Endothelial cell of hepatic sinusoid (primary cell): ENCODE measurements around the gene NAA38.
"Not testable (repeated sequence)": the region's sequence is repeated elsewhere in the genome, so short reads cannot be mapped to it uniquely, and the experiment has no call there.

ENCODE experiments used
- in situ Hi-C: cut with HindIII; loops from 2 replicates; pipeline ENCODE4 v1.10.0; 2017; ENCODE audit warnings: low sequenced_read_pairs

The NAA38 gene

GRCh38 chr17:7882068-7882467, 24.7 kb upstream of the NAA38 start:
- in situ Hi-C loops = no loop called here

DNA sequence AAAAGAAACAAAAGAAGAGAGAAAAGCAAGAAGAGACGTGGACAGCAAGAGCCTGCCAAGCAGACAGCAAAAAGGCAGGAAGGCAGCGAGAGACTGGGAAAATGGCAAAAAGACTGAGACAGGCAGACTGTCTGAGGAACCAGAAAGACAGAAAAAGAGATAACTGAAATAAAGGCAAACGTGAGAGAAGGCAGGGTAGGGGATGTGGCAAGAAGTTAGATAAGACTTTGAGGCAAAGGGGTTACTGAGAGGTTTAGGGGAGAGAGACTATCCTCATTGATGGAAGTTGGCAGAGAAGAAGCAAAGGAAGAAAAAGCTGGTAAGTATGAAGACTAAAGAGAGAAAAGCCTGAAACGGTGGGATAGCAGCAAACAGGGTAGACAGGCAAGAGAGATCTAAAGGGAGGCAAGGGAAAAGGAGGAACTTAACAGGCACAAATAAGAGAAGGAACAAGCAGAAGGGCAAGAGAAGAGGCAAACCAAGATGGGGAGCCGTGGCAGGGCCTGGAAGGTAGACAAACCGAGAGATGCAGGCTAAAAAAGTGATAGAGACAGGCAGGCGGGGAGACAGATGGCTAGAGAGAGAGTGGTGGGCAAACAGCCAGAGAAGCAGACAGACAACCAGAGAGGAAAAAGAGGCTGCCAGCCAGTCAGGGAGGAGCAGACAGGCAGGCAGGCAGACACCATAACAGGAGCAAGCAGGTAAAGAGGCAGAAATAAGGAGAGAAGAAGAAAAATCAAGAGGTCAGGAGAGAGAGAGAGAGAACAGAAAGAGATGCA, 24.1 kb upstream of the NAA38 start:
- in situ Hi-C loops = no loop called here

DNA sequence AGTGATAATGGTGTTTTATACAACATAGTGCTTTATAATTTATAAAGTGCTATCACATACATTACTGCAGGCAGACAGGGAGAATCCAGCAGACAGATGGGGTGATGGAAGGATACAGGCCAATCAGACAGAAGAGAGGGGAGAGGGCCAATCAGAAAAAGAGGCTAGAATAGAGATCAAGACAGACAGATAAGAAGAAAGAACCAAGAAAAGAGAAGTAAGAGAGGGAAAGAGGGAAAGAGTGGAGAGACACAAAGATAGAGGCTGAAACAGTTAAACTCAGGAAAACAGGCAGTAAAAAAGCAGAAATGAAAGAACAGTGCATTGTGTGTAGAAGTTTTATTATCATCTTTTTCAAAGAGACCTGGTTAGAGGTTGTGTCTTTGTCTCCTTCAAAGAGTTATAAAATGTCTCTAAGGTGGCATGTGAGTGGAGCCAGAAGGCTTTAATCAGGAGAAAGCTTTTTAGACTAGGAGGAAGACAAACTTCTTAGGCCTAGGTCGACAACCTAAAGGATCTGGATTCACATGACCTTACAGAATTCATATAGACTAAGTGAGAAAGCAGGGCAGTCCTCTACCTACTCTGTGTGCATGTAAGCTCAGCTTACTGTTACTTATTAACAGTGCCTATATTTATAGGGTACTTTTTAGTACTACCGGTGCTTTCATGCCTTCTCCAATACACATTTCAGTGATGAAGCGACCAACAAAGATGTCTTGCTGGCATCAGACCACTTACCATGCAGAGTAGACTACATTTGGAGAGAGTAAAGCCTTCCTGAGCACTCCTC, 22.9 kb upstream of the NAA38 start:
- in situ Hi-C loops = no loop called here

DNA sequence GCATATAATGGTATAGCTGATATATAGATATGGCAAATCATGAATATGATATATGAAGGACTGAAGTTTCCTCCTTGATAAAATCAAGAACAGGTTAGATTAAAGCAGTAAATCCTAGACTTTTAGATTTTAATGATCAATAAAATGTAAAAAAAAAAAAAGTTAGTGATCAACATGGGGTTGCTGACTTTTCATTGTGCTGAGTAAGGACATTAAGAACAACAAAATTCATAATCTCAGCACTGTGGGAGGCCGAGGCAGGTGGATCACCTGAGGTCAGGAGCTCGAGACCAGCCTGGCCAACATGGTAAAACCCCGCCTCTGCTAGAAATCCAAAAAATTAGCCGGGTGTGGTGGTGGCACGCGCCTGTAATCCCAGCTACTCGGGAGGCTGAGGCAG, 20.9 kb upstream of the NAA38 start:
- in situ Hi-C loops = no loop called here

- in situ Hi-C loops = no loop called here
Measured at GRCh38 chr17:7875804-7876370, 18.5 kb upstream of the NAA38 start.

GRCh38 chr17:7873051-7873450, 15.7 kb upstream of the NAA38 start:
- in situ Hi-C loops = no loop called here

DNA sequence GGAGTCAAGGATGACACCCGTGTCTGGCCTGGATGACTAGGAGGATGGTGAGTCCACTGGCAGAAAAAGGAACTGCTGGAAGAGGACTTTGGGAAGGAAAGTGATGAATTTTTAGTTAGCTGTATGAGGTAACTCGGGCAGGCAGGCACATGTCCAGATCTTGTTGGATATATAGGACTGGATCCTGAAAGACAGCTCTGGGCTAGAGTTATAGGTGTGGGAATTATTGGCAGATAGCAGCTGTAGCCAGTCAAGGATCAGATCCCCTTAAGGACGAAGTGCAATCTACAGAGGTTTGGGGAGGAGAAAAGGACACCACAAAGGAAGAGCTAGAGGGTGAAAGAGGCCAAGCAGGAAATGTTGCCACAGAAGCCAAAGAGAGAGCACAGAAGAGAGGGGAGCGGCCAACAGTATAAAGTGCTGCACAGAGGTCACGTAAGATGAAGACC, 10.5 kb upstream of the NAA38 start:
- in situ Hi-C loops = no loop called here

DNA sequence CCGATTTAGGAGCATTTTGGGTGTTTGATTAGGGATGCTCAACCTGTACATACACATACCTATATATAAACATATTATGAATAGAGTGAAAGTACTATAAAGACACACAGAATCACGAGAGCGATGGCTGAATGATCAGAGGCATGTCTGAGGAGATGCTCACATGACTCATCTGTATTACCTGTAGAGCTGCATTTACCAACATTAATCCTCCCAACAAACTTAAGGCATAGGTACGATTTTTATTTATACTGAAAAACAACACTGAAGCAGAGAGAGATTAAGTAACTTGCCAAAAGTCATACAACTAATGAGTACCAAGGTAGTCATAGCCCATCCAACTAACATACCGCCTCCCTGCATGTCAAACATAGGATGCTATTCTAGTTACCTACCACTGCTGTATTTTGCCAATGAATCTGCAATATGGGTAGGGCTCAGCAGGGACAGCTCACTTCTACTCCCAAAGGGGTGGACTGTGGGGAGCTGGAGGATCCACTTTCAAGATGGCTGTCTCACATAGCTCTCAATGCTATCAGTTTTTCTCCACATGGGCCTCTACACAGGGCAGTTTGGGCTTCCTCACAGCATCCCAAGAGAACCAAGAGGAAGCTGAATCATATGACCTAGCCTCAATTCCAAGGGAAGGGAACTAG, 7.8 kb upstream of the NAA38 start:
- in situ Hi-C loops = no loop called here

- in situ Hi-C loops = not testable (repeated sequence)
Measured at GRCh38 chr17:7864384-7864783, 7.0 kb upstream of the NAA38 start.

DNA sequence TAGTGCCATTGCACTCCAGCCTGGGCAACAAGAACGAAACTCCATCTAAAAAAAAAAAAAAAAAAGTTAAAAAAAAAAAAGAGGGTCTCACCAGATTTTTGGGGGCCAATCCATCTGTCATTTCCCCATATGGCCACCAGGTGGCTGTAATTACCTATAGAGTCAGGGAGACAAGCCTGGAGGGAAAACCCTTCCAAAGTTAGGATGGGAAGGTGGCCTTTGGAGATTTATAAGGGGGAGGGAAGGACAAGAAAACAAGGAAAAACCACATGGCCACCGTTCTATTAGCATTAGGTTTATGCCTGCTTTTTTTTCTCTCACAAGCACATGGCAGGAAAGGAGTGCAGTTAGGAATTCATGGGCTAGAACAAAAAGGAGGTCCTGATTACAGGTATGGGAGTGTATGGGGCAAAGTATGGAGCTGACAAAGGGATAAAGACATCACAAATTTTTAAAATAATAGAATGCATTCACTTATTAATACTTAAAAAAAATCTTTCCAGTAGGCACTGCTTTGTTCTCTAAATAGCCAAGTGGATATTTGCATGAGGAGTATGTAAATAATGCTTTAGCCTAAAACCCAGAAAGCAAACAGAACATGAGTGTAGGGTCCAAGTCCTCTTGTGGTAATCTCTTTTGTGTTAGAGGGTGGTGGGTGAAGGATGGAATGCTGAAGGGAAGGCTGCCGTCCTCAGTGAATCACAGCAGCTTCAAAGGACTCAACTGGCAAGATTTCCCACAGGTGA, 5.5 kb upstream of the NAA38 start:
- in situ Hi-C loops = no loop called here

GRCh38 chr17:7859028-7859427, 1.7 kb upstream of the NAA38 start:
- in situ Hi-C loops = no loop called here

GRCh38 chr17:7858522-7858810, 1.1 kb upstream of the NAA38 start:
- in situ Hi-C loops = no loop called here

- in situ Hi-C loops = no loop called here
Measured at GRCh38 chr17:7857713-7858521, 558 bp upstream of the NAA38 start, which contains the start of gene CYB5D1. CYB5D1 (plus strand) TSS chr17:7858003; CDS start chr17:7858135, 132 bp downstream.

GRCh38 chr17:7856011-7856810, 1.1 kb downstream of the NAA38 start:
- in situ Hi-C loops = no loop called here

GRCh38 chr17:7855660-7856010, 1.7 kb downstream of the NAA38 start:
- in situ Hi-C loops = no loop called here

GRCh38 chr17:7854851-7855659, 2.3 kb downstream of the NAA38 start, which contains the start of gene TMEM88:
TMEM88 (plus strand) TSS chr17:7855066; CDS start chr17:7855075, 9 bp downstream.
- in situ Hi-C loops = no loop called here

DNA sequence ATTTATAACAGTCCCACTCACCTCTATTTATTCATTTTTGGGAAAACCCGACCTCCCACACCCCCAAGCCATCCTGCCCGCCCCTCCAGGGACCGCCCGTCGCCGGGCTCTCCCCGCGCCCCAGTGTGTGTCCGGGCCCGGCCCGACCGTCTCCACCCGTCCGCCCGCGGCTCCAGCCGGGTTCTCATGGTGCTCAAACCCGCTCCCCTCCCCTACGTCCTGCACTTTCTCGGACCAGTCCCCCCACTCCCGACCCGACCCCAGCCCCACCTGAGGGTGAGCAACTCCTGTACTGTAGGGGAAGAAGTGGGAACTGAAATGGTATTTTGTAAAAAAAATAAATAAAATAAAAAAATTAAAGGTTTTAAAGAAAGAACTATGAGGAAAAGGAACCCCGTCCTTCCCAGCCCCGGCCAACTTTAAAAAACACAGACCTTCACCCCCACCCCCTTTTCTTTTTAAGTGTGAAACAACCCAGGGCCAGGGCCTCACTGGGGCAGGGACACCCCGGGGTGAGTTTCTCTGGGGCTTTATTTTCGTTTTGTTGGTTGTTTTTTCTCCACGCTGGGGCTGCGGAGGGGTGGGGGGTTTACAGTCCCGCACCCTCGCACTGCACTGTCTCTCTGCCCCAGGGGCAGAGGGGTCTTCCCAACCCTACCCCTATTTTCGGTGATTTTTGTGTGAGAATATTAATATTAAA, 3.1 kb downstream of the NAA38 start:
- in situ Hi-C loops = no loop called here

GRCh38 chr17:7853691-7854038, 3.7 kb downstream of the NAA38 start:
- in situ Hi-C loops = no loop called here
